SK-N-MC (cell line): Measurements from ENCODE around the gene MUC5B.

Source experiments
- DNase-seq: peaks from one replicate; pipeline ENCODE4 v3.0.0-alpha.2; 2011; ENCODE audit warnings: low read depth, low spot score
- H3K27ac ChIP-seq: fragments of 200-600 bp; sonication (generic); 2 replicates; pipeline ENCODE4 v1.5.1; 2016; ENCODE audit warnings: mixed run types
- H3K36me3 ChIP-seq: fragments of 200-600 bp; sonication (generic); 2 replicates; pipeline ENCODE4 v1.6.1; 2017; ENCODE audit warnings: antibody characterized with exemption, low read length, mixed read lengths; ENCODE audit not compliant: insufficient read depth
- H3K4me3 ChIP-seq: fragments of 200-600 bp; sonication (generic); 2 replicates; pipeline ENCODE4 v1.5.1; 2016
- H3K9ac ChIP-seq: fragments of 200-600 bp; sonication (generic); 2 replicates; pipeline ENCODE4 v1.8.0; 2017; ENCODE audit warnings: mixed run types, mixed read lengths; ENCODE audit not compliant: insufficient read length
- H3K9me3 ChIP-seq: fragments of 200-600 bp; sonication (generic); 2 replicates; pipeline ENCODE4 v1.6.1; 2017; ENCODE audit warnings: low read depth, mild to moderate bottlenecking, antibody characterized with exemption, low read length, moderate library complexity, mixed read lengths
- EZH2 ChIP-seq: fragments of 200-600 bp; sonication (generic); IDR thresholded peaks from one replicate; pipeline ENCODE4 v1.6.1; 2017; ENCODE audit warnings: antibody characterized with exemption
- FOXP2 ChIP-seq: optimal IDR thresholded peaks from 2 replicates; pipeline ENCODE3; 2011; ENCODE audit warnings: mild to moderate bottlenecking, moderate library complexity; ENCODE audit not compliant: insufficient read depth; ENCODE audit errors: extremely low read length, control extremely low read depth
- POLR2AphosphoS5 ChIP-seq: IDR thresholded peaks from 2 replicates; pipeline ENCODE4 v1.6.1; 2012; ENCODE audit warnings: mild to moderate bottlenecking, low read depth, low read length, borderline replicate concordance

MUC5B gene

DNA sequence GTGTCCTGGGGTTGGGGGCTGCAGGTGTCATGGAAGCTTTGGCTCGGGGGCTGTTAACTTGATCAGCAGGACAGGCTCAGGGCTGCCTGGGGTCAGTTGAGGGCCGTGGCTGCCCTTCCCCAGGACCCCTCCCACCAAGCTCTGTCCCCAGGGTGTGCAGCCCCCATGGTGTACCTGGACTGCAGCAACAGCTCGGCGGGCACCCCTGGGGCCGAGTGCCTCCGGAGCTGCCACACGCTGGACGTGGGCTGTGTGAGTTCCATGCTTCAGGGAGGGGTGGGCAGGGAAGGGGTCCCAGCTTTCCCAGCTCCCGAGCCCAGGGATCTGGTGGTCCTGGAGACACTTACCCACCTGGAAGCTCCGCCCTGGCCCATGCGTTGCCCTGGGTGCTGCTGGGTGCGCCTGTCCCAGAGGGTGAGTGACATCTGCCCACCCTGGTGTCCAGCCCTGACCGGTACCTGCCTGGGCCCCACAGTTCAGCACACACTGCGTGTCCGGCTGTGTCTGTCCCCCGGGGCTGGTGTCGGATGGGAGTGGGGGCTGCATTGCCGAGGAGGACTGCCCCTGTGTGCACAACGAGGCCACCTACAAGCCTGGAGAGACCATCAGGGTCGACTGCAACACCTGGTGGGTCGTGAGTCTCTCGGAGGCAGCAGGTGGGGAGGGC lies 11.3 kb downstream of the MUC5B start:
- Histone ChIP-seq H3K27ac (no peak overlapping the region), H3K9ac (no peak overlapping the region), H3K9me3 (no peaks in the 10 kb centered on the region), H3K4me3 (no peak overlapping the region), H3K36me3 (no peaks in the 10 kb centered on the region)
- DNase-seq, result no peak
- TF ChIP-seq FOXP2 (no peak), POLR2AphosphoS5 (no peak), EZH2 (no peak)

DNA sequence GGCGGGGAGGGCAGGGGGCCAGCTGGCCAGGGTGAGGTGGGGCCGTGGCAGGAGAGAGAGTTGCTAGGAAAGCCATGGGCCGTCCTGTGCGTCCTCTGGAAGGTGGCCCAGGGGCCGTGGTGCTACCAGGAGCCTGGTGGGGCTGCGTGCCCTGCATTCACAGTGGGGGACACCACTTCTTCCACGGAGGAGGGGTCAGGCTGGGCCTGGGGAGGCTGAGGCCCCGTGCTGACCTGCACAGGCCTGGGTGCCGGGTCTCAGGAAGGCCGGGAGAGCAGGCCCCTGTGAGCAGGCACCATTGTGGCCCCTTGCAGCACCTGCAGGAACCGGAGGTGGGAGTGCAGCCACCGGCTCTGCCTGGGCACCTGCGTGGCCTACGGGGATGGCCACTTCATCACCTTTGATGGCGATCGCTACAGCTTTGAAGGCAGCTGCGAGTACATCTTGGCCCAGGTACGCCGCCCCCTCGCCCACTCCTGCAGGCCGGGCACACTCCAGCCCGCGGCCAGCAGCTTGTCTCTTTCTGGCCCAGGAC lies 12.0 kb downstream of the MUC5B start:
- no peak for DNase-seq
- H3K9ac ChIP-seq, result no peak overlapping the region
- H3K27ac ChIP-seq, result no peak overlapping the region
- TF ChIP-seq POLR2AphosphoS5, result no peak
- TF ChIP-seq EZH2, result no peak
- TF ChIP-seq FOXP2, result no peak
- no peaks in the 10 kb centered on the region for H3K36me3 ChIP-seq
- H3K9me3 ChIP-seq, result no peaks in the 10 kb centered on the region
- H3K4me3 ChIP-seq, result no peak overlapping the region

DNA sequence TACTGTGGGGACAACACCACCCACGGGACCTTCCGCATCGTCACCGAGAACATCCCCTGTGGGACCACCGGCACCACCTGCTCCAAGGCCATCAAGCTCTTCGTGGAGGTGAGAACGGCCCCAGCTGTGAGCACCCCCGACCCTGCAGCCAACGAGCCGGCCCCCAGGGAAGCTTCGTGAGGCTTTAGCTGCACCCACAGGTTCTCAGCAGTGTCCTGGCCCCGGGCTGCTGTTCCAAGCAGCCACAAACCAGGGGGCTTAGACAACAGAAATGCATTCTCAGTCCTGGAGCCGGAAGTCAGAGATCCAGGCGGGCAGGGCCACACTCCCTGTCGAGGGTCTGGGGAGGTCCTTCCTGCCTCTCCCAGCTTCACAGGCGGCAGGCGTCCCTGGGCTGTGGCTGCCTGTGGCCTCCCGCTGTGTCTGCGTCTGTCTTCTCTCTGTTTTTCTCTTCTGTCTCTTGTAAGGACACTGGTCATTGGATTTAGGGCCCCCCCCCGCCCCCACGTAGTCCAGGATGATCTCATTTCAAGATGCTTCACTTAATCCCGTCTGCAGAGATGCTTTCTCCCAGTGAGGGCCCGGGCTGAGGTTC lies 12.5 kb downstream of the MUC5B start:
- Histone ChIP-seq H3K27ac (no peak overlapping the region), H3K9me3 (no peaks in the 10 kb centered on the region), H3K9ac (no peak overlapping the region), H3K36me3 (no peaks in the 10 kb centered on the region), H3K4me3 (no peak overlapping the region)
- TF ChIP-seq EZH2 (no peak), POLR2AphosphoS5 (no peak), FOXP2 (no peak)
- no peak for DNase-seq

DNA sequence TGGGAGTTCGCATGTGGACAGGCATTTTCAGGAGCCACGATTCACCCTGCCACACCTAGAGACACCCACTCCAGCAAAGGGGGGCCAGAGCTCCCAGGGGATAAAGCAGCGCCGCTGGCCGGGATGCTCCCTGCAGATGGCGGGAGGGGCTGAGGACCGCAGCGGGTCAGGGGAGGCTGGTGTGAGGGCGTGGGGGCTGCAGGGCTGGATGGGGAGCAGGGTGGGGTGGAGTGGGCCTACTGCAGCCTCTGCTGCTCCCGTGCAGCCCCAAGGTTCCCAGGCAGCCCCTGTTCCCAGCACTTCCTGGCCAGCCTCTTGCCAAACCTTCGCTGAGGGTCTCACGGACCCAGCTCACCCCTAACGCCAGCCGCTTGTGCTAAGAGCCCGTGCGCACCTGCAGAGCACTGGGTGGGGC lies 13.0 kb downstream of the MUC5B start:
- H3K4me3 ChIP-seq, result no peak overlapping the region
- H3K27ac ChIP-seq, result no peak overlapping the region
- H3K36me3 ChIP-seq, result no peaks in the 10 kb centered on the region
- no peak for DNase-seq
- no peaks in the 10 kb centered on the region for H3K9me3 ChIP-seq
- no peak overlapping the region for H3K9ac ChIP-seq
- TF ChIP-seq EZH2, result no peak
- TF ChIP-seq POLR2AphosphoS5, result no peak
- no peak for TF ChIP-seq FOXP2

DNA sequence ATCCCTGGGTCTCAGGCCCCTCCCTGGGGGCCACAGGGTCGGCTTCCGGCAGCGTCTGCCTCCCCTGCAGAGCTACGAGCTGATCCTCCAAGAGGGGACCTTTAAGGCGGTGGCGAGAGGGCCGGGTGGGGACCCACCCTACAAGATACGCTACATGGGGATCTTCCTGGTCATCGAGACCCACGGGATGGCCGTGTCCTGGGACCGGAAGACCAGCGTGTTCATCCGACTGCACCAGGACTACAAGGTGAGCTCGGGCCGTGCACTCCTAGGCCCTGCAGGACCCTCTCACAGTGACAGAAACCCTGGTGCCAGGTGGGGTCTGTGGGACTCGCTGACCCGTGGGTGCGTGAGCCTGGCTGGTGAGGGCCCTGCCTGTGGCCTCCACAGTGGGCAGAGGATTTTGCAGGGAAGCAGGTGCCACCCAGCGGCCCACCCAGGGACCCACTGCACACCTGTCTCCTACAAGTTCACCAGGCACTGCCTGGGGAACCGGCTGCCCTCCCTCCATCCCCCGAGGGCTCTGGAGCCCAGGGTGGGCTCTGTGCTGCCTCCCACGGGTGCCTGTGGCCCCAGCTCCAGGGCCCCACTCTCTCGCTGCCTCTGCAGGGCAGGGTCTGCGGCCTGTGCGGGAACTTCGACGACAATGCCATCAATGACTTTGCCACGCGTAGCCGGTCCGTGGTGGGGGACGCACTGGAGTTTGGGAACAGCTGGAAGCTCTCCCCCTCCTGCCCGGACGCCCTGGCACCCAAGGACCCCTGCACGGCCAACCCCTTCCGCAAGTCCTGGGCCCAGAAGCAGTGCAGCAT lies 13.7 kb downstream of the MUC5B start:
- TF ChIP-seq EZH2 (no peak), FOXP2 (no peak), POLR2AphosphoS5 (no peak)

DNA sequence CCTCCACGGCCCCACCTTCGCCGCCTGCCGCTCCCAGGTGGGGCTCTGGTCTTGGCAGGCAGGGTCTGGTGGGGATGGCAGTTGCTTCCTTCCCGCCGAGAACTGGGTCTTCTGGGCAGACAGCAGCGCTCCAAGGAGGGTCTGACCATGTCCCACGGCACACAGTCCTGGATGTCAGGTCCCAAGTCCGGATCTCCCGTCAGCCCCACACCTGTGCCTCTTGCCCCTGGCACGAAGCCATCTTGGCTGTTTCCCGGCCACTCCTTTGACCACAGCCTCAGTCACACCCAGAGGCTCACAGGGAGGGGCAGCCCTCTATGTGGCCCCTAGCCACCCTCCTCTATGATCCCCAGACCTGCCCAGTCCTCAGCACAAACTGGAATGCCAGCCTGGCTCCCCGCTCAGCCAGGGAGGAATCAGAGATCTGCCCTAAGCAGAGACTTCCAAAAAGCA lies 14.3 kb downstream of the MUC5B start:
- Histone ChIP-seq H3K9ac (no peak overlapping the region), H3K36me3 (no peaks in the 10 kb centered on the region), H3K4me3 (no peak overlapping the region), H3K9me3 (no peaks in the 10 kb centered on the region), H3K27ac (no peak overlapping the region)
- TF ChIP-seq EZH2, result no peak
- DNase-seq, result no peak

More for the DNA sequence above, 13.7 kb downstream of the MUC5B start:
- H3K9me3 ChIP-seq, result no peaks in the 10 kb centered on the region
- no peak for DNase-seq
- no peaks in the 10 kb centered on the region for H3K36me3 ChIP-seq
- no peak overlapping the region for H3K27ac ChIP-seq
- no peak overlapping the region for H3K9ac ChIP-seq
- no peak overlapping the region for H3K4me3 ChIP-seq

DNA sequence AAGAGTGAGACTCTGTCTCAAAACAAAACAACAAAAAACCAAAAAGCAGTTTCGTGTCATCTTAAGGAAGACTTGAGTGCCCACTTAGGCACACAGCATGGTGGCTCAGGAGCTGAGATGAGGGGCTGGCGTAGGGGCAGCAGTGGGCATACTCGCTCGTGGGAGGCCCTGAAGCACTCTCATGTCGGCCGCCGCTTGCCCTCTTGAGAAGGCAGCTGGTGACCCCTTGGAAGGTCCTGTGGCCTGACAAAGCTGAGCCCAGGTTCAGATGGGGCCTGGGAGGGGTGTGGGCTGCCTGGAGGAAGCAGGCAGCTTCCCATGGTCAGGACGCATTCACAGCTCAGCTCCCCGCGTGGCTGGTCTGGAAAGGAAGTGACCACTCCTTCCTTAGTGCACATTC lies 15.0 kb downstream of the MUC5B start:
- no peak overlapping the region for H3K9ac ChIP-seq
- no peaks in the 10 kb centered on the region for H3K9me3 ChIP-seq
- no peak overlapping the region for H3K4me3 ChIP-seq
- TF ChIP-seq FOXP2 (no peak), EZH2 (no peak), POLR2AphosphoS5 (no peak)
- no peaks in the 10 kb centered on the region for H3K36me3 ChIP-seq
- no peak for DNase-seq
- no peak overlapping the region for H3K27ac ChIP-seq
